Measurements from ENCODE around the gene ZFY. TPM values are rescaled to one million over a fixed set of nuclear protein-coding genes. Genes with fewer than 3 reads are reported as not detected.

ZFY gene
- total RNA-seq, 4 donors from 2014 or later, result not detected

DNA sequence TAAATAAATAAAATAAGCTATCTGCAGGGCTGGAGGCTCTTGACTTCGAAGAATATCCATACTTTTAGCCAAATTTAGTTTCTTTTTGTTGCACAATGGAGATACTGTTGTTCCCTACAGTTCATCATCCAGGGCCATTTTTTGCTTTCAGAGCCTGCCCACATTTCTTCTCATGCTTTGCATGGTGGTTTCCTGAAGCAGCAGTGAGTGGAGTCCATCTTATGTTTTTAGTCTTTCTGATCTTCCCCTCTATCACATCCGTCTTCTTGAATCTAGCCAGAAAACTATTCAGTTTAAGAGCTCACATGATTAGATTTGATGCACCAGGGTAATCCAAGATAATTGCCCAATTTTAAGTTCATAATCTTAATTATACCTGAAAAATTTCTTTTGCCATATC is 19.6 kb downstream of the ZFY start:
- Histone ChIP-seq H3K9me3 (no peaks in the 10 kb centered on the region), H3K4me1 (no peaks in the 10 kb centered on the region), H3K27ac (no peak overlapping the region), H3K36me3 (no peaks in the 10 kb centered on the region), H3K27me3 (no peaks in the 10 kb centered on the region), H3K4me3 (no peak overlapping the region)
- no peak for TF ChIP-seq POLR2A (IDR thresholded peaks at IDR 0.05)
- TF ChIP-seq, protein P1, sequence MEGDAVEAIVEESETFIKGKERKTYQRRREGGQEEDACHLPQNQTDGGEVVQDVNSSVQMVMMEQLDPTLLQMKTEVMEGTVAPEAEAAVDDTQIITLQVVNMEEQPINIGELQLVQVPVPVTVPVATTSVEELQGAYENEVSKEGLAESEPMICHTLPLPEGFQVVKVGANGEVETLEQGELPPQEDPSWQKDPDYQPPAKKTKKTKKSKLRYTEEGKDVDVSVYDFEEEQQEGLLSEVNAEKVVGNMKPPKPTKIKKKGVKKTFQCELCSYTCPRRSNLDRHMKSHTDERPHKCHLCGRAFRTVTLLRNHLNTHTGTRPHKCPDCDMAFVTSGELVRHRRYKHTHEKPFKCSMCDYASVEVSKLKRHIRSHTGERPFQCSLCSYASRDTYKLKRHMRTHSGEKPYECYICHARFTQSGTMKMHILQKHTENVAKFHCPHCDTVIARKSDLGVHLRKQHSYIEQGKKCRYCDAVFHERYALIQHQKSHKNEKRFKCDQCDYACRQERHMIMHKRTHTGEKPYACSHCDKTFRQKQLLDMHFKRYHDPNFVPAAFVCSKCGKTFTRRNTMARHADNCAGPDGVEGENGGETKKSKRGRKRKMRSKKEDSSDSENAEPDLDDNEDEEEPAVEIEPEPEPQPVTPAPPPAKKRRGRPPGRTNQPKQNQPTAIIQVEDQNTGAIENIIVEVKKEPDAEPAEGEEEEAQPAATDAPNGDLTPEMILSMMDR (IDR thresholded peaks at IDR 0.05), result no peak
- no peak for DNase-seq
- intact Hi-C loops (cut with DNase I; ENCODE audit: low total_unique reads), result no loop called here

- Histone ChIP-seq H3K9me3 (no peaks in the 10 kb centered on the region), H3K27ac (no peak overlapping the region), H3K27me3 (no peaks in the 10 kb centered on the region), H3K4me1 (no peaks in the 10 kb centered on the region), H3K4me3 (no peak overlapping the region), H3K36me3 (no peaks in the 10 kb centered on the region)
- no peak for DNase-seq
- TF ChIP-seq, protein P1 (IDR thresholded peaks at IDR 0.05), result no peak
- no peak for TF ChIP-seq POLR2A (IDR thresholded peaks at IDR 0.05)
- intact Hi-C loops (cut with DNase I; ENCODE audit: low total_unique reads), result no loop called here
Measured at GRCh38 chrY:2955561-2955960, 20.4 kb downstream of the ZFY start.

GRCh38 chrY:2962061-2962460 is 26.9 kb downstream of the ZFY start:
- no peaks in the 10 kb centered on the region for H3K4me1 ChIP-seq
- H3K27ac ChIP-seq, result no peak overlapping the region
- intact Hi-C loops (cut with DNase I; ENCODE audit: low total_unique reads), result no loop called here
- H3K27me3 ChIP-seq, result no peaks in the 10 kb centered on the region
- TF ChIP-seq POLR2A (IDR thresholded peaks at IDR 0.05), result no peak
- TF ChIP-seq, protein P1 (IDR thresholded peaks at IDR 0.05), result no peak
- DNase-seq, result no peak
- H3K4me3 ChIP-seq, result no peak overlapping the region
- no peaks in the 10 kb centered on the region for H3K9me3 ChIP-seq
- no peaks in the 10 kb centered on the region for H3K36me3 ChIP-seq

- Histone ChIP-seq H3K4me3 (no peak overlapping the region), H3K4me1 (no peaks in the 10 kb centered on the region), H3K9me3 (no peaks in the 10 kb centered on the region), H3K36me3 (no peaks in the 10 kb centered on the region), H3K27ac (no peak overlapping the region), H3K27me3 (no peaks in the 10 kb centered on the region)
- no peak for DNase-seq
- TF ChIP-seq POLR2A (IDR thresholded peaks at IDR 0.05), result no peak
- TF ChIP-seq, protein P1 (IDR thresholded peaks at IDR 0.05), result no peak
- intact Hi-C loops (cut with DNase I; ENCODE audit: low total_unique reads), result no loop called here
Measured at GRCh38 chrY:2964814-2965213, 29.6 kb downstream of the ZFY start.

DNA sequence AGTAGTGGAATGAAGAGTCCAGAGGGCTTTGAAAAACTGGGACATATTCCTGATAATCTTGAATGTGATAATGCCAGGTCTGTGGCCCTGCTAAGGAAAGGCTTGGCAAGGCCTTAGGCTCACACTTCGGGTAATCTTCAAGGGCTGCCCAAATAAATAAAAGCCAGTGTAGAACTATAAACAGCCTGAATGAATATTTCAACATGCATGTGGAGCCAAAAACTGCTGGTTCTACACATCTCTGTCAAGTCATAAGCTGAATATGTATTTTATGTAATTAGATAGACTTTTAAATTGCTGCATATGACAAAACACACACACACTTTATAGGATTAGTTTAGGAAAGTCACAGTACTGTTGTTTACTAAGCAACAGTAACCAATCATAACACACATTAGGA is 30.4 kb downstream of the ZFY start:
- no peaks in the 10 kb centered on the region for H3K27me3 ChIP-seq
- H3K4me3 ChIP-seq, result no peak overlapping the region
- TF ChIP-seq, protein P1 (IDR thresholded peaks at IDR 0.05), result no peak
- no peak for TF ChIP-seq POLR2A (IDR thresholded peaks at IDR 0.05)
- no peak for DNase-seq
- intact Hi-C loops (cut with DNase I; ENCODE audit: low total_unique reads), result no loop called here
- no peaks in the 10 kb centered on the region for H3K4me1 ChIP-seq
- no peaks in the 10 kb centered on the region for H3K9me3 ChIP-seq
- H3K36me3 ChIP-seq, result no peaks in the 10 kb centered on the region
- H3K27ac ChIP-seq, result no peak overlapping the region
